NCI-H526 treated with DMSO at 0.1 percent for 48 hours (cell line): ENCODE data around the gene PRXL2A.
"Not testable (repeated sequence)": the region's sequence is repeated elsewhere in the genome, so short reads cannot be mapped to it uniquely, and the experiment has no call there.

Source experiments
- DNase-seq: peaks from one replicate; lab custom pipeline; 2025; lab: John Stamatoyannopoulos, UW

The PRXL2A gene

DNA sequence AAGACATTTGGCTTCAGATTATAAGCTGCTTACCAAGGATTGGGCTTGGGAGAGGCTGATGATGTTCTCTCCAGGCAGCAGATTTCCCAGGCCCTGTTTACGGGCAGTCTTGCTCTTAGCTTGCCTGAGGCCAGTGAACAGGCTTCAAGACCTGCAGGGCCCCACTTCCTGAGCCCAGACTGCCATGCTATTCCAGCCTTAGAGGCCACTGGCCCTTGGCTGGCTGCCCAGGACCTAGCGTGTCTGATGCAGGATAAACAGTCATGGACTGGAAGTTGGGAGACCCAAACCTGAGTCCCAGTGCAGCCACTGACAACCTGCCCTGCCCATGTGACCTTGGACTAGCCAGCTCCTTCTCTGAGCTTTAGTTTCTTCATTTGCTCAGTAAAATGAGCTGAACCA lies 2.9 kb downstream of the PRXL2A start:
- no peak for DNase-seq

DNA sequence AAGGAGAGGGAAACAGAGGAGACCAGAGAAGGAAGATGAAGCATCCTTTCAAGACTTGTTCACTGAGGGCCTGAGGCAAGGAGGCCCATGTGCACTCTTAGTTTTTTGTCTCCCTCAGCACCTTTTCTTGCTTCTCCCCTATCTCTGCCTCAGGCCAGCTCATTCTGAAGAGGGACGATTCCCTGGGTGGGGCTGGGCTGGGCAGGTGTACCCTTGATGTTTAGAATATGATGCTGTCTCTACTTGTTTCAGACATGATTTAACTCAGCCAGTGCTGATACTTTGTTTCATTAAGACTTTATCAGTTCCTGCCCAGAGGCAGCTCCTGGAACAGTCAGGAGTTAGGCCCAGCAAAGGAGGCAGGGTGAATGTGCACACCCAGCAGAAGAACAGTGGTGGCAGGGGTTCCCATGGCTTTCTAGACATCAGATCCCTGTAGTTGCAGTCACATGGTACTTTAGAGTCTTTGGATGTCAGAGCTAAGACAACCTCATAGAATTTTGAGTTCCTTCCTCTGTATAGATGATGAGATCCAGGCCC lies 3.4 kb downstream of the PRXL2A start:
- DNase-seq, result no peak

DNA sequence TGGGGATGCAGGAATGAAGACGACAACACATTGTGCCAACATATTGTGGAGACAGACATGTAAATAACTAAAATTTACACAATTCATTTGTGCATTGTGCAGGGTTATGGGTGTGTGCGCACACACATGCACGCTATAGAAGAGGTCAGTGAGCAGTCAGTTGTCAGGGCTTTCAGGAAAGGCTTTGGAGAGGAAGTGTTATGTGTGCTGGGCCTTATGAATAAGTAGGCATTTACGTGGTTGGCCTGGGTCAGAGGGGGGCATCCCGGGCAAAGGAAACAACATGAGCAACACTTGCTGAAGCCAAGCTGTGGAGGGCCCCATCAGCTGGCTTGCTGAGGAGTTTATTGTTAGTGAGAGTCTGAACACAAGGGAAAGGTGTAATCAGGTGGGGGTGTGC lies 4.1 kb downstream of the PRXL2A start:
- no peak for DNase-seq

DNA sequence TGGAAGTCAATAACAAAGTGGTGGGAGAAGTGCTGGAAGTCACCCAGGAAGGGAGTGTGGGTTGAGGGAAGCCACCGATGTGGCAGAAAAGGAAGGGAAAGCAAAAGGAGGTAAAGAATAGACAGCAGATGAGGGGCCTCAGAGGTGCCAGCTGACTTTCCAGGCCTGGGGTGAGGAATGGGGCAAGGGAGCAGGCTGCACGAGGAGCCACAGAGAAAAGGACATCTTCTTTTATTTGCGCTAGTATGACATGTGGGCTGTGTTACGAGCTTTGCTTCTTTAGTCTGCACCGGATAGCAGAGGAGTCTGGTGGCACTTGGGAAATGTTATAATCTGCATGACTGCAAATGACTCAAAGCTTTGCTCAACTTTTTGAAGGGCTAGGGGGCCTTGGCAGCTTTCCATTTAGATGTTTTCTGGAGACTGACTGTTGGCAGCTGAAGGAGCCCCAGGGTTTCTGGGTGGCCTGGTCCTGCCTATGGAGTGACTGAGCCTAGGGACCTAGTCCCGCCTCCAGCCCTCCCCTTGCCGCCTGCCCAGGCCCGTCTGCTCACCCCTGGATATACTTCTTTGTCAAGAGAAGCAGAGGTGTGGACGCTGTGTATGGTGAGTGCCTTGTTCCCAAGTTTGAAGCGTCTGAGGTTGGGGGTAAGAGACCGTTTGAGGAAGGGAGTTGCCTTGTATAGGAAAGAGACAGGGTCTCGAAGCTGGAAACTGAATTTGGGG lies 5.1 kb downstream of the PRXL2A start:
- DNase-seq, result no peak

DNA sequence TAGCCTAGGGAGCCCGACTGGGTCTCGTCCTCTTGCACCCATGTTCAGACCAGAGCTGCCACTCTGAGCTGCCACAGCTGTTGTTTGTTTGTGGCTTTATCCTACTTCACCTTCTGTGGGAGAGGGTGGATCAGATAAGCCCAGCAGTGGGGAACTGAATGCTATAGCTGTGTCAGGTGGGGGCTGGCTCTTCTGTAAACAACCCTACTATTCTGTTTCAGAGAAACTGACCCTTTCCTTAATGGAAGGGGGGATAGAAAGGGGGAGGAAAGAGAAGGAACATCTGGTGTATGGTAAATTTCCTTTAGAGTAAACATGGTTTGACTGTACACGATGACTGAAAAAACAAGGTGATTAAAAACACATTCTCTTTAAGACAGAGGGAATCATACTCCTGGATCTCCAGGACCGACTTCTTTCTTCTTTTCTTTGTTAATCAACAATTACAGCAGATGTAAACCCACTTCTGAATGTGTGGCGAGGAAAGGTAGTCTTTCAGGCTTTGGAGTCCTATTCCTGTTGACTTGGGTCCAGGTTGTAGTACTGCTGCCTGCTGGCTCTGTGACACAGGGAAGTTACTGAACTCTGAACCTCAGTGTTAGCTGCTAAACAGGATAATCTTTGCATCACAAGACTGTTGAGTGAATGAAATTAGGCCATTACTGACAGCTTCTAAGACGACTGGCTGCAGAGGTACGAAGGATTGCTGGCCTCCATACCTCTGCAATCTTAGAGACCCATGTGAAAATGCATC lies 6.0 kb downstream of the PRXL2A start:
- DNase-seq, result peak; percentile 3

DNA sequence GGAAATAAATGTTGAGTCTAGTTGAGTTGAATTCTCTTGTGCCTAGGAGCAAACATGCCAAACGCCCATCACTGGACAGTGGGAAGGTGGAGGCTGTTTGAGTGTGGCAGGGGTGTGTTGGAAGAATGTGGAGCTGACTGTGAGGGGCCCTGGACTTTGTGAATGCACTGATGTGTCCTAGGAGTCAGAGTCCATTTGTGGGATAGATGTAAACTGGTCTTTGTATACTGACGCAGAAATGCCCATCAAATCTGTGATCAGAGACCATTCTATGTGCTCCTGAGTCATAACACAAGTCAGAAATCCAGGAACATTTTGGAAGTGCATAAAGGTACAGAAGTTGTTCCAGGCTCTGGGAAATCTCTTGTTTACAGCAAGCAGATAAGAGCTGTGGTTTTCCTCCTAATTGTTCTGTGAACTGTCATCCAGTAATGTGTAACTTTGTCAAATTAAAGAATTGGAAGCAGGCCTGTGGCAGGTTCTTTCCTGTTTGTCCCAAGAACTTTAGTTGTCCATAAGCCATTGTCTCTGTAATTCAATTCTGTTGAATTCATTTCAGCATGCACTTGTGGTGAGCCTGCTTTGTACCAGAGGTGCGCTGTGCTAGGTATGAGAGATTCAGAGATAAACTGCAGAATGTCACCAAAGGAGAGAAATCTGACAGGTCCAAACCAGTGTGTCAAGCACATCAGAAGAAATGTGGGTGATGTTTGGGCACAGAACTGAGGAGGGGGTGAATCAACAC lies 7.6 kb downstream of the PRXL2A start:
- no peak for DNase-seq

DNA sequence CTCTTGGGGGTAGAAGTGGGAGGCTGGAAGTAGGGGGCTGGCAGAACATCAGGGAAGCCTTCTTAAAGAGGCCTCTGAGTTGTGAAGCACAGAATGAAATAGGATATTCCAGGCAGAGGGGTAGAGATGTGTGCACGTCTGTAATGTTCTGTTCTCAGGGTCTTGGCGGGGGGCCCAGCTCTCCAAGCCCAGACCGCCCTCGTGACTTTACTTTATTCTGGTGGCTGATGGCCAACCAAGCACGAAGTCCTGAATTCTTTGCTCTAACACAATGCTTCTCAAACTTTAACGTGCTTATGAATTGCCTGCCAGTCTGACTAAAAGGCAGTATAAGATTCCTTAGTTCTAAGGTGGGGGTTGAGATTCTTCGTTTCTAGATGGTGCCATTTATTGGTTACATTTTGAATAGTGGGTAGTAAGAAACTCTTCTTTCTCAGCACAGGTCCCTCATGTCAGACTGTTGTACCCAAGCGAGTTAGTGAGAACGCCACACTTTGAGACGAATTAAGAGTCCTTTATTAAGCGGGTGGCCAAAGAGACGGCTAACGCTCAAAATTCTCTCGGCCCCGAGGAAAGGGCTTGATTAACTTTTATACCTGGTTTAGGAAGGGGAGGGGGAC lies 8.2 kb downstream of the PRXL2A start:
- DNase-seq, result no peak

DNA sequence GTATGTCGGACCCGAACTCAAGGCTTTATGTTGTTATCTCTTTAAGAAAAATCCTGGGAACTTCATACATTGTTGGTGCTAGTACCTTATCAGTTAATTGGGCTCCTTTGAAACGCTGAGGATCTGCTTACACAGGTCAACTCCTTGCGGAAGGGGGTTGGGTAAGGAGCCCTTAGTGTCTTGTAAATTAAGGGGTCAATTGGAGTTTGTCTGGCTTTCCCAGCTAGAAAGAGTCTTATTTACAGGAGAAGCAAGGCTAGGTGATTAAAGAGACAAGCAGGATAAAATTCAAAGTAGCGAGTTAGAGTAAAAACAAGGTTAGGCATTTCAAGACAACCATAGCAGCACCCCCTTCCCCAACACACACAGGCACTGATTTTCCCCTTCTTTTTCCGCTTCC lies 8.9 kb downstream of the PRXL2A start:
- not testable (repeated sequence) for DNase-seq

DNA sequence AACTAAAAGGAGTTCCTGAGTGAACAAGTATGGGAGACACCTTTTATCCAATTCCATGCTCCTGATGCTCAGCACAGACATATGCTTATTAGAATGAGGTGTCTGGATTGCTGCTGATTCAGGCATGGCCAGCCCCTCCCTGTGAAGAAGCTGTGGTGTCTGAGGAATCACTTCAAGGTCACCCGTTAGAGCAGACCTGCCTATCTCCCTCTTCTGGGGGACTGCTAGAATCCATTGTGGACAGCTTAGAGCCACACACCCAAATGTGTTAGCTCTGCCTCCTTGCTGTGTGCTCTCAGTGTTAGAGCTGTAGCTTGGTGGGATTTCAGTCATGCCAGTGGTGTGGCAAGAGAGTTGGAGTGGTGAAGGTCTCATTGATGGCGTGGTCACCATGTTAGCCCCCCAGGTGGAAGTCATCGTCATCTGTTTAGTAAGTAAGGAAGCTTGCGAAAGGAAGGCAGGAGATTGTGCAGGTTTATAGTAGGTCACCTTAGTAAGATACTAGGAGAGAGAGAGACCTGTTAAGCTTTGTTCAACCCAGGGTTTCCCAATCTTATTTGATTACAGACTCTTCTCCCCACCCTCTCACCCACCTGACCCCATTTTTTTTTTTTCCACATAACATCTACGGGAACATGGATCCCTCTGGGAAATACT lies 12.8 kb downstream of the PRXL2A start:
- no peak for DNase-seq

DNA sequence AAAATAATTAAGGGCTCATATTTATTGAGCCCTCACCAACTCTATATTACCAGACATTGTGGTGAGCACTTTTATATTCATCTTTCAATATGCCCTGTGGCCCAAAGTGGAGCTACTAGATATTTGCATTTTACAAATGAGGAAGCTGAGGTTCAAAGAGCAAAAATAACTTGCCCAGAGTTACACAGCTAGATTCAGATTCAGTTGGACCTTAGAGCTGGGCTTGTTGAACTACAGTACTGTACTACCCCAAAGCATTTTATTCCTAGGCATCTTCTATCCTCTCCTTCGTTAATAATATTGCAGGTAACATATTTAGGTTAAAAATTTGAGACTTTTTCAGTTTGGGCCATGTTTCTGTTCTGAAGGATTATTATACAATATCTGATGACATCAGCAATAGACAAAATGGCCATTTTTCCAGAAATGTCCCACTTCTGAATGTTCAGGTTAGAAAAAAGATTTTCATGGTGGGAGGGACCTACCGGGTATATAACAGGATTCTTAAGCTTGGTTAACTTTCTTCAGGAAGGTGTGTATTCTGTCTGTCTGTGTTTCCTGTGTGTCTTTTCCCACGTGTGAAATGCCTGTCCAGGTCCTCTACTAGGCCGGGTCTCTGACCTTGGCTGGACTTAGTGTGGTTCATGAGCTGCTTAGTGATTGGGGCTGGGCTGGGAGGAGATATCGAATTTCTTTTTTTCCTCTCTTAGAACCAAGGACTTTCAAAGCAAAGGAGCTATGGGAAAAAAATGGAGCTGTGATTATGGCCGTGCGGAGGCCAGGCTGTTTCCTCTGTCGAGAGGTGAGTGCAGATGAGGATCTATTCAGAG lies 13.6 kb downstream of the PRXL2A start:
- peak; percentile 55 for DNase-seq

DNA sequence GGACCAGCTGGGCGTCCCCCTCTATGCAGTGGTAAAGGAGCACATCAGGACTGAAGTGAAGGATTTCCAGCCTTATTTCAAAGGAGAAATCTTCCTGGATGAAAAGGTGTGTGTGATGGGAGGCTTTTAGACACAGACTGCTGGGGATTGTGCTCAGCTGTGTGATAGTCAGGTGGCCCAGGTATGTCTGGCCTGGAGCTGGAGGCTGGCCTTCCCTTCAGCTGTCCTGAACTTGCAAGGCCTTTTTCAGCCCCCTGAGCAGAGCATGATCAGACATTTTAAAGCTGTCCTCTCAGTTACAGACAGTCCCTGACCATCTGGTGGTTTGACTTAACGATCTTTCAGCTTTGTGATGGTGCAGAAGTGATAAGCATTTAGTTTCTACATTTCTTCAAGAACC lies 17.6 kb downstream of the PRXL2A start:
- no peak for DNase-seq

DNA sequence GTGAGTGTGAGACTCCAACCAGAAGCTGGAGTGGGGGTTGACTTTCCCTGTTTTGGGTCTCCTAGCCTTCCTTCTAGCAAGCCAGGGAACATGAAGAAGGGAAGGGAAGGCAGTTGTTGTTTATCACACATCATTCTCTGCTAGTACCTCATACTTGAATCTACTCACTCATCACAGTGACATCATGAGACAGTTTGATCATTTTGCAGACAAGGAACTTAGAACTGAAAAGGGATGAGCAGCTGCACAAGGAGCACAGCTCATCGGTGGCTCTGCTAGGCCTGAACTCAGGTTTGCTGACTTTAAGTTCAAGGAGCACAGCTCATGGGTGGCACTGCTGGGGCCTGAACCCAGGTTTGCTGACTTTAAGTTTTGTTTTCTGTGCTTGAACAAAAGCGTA lies 19.2 kb downstream of the PRXL2A start:
- no peak for DNase-seq

DNA sequence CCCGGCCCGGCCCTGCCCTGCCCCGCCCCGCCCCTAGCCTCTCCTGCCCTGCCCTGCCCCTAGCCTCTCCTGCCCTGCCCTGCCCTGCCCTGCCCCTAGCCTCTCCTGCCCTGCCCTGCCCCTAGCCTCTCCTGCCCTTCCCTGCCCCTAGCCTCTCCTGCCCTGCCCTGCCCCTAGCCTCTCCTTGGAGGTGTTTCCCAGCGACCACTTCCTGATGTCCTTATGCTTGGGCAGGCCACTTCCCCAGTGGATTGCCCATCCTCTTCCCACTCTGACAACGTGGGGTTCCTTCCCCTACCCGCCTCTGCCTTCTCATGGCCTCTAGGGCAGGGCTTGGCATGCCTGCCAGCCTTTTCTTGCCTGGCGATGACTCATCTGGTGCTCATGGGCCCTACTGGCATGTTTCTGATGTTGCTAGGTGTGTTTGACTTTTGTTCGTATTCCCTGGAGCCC lies 21.2 kb downstream of the PRXL2A start:
- no peak for DNase-seq

DNA sequence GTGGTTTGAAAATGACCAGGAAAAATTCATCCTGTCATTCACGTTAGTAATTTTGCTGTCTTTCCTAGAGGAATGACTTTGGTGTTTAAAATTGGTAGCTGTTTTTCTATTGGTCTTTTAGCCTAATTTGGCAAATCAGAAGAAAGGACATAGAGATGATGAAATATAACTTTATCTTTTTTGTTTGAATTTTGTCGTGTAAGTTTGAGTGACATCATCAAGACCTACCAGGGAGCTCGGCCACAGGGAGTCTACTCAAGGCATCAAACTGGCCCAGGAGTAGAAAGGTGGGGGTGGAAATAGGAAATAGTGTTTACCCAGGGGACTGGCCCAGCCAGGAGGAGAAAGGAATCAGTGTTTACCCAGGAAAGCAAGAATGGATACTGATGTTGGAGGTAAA lies 24.8 kb downstream of the PRXL2A start:
- DNase-seq, result no peak

DNA sequence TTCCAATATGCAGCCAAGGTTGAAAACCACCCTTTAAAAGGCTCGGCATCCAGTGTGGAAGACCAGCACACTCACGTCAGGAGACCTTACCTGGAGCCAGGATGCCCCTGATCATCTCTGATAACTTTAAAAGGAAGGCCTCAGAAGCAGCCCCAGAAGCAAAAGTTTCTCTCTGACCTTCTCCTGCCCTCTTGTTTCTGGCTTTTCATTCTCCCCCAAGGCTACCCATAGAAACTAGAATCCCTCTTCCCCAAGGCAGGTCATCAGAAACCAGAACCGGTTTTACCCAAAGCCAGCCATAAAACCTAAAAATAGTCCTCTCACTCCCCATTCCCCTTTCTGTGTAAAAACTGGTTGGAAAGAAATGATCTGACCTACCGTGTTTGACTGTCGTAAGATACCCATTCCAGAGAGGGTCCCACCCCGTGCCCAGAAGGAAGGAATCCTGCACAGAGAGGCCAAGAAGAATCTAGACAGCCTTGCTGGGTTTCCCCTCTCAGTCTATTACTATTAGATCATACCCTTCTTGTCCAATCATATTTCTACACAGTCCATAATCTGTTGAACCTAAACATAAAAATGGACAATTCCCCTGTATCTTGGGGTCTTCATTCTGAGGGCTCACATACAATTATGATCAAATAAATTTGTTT lies 28.2 kb downstream of the PRXL2A start:
- DNase-seq, result no peak

DNA sequence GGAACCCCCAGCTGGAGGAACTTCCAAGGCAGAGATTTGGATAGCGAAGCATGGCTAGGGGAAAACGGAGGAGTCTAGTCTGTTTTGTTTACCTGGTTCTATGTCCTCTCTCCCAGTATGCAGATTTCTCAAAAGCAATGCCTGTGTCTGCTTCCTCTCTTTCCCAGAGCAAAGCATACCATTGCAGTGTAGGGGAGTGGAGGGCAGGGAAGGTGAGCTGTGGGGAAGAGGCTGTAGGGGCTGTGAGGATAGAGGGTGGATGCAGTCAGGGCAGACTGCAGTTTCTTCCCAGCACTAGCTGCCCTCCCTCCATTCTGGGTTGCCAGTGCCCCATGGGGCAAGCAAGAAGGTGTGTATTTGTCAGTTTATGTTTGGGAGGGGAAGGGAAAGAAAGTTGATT lies 28.9 kb downstream of the PRXL2A start:
- no peak for DNase-seq

DNA sequence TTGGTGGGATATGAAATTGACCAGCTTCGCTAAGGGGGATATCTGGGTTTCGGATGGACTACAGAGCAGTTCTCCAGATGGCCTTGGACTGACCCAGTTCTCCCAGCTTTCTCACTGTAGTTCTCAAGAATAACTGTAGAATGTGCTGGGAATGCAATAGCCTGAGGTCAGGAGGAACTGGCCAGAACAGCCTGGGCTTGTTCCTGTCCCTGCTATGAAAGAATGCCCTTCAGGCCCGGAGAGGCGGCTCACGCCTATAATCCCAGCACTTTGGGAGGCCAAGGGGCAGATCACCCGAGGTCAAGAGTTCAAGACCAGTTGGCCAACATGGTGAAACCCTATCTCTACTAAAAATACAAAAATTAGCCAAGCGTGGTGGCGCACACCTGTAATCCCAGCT lies 33.5 kb downstream of the PRXL2A start:
- DNase-seq, result no peak

DNA sequence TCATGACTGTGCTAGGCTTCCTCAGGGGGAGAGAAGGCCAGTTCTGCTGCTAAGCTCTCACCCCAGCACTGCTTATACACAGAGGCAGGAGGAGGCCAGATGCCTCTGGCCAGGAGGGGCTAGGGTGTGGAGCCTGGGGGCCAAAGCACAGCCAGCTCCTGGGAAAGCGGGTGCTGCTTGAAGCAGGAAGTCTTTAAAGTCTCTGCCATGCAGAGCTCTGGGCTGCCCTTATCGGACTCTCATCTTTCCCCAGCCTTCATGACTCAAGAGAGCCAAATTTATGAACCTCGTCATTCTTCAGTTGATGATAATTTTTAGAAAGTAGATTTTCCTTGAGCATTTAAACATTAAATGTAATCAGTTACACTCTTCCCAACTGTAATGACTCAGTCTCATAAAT lies 34.5 kb downstream of the PRXL2A start:
- no peak for DNase-seq

DNA sequence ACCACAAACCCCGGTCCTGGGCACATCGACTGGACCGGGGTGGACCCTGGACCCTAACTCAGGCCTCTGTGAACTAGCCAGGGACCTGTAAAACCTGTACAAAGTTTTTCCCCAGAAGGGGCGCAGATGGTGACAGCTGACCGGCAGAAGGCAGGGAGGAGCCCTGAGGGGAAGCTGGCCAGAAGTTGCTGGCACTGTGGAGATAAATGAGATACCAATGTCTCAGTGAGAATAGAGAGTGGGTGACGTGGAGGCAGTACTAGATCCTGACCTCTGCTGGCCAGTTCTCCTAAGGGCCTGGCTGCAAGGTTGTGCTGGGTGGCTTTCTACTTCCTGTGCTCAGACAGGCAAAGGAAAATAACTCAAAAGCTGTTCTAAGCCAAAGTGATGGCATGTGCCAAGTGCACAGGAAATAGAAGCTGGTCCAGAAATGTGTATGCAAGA lies 35.2 kb downstream of the PRXL2A start:
- DNase-seq, result no peak

DNA sequence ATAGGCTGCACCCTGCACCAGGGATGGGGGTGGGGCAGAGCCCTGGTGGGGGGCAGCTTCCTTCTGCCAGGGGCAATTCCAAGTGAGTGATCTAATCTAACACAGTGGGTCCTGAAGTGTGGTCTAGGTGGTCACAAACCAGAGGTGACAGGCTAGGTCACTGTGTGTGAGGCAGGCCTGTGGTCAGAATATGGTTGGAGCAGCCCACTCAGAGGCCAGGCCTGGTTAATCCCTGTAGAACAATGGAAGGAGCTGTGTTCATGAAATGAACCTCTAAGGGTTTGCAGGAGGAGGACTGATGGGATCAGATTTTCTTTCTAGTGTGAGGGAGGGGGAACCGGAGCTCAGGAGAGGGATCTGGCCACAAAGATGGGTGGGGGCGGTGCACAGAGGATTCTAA lies 35.8 kb downstream of the PRXL2A start:
- no peak for DNase-seq
